ENCODE measurements around the gene PCDHGB6.

DNA sequence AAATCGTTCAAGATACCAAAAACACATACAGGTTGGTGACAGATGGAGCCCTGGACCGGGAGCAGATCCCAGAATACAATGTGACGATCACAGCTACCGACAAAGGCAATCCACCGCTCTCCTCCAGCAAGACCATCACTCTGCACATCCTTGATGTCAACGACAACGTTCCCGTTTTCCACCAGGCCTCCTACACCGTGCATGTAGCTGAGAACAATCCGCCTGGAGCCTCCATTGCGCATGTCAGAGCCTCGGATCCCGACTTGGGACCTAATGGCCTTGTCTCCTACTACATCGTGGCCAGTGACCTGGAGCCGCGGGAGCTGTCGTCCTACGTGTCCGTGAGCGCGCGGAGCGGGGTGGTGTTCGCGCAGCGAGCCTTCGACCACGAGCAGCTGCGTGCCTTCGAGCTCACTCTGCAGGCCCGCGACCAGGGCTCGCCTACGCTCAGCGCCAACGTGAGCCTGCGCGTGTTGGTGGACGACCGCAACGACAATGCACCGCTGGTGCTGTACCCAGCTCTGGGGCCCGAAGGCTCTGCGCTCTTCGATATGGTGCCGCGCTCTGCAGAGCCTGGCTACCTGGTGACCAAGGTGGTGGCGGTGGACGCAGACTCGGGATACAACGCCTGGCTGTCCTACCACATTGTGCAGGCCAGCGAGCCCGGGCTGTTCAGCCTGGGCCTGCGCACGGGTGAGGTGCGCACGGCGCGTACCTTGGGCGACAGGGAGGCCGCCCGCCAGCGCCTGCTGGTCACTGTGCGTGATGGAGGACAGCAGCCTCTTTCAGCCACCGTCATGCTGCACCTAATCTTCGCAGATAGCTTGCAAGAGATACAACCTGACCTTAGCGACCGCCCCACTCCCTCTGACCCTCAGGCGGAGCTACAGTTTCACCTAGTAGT is 36.0 kb upstream of the PCDHGB6 start:
- TF ChIP-seq, protein P1, sequence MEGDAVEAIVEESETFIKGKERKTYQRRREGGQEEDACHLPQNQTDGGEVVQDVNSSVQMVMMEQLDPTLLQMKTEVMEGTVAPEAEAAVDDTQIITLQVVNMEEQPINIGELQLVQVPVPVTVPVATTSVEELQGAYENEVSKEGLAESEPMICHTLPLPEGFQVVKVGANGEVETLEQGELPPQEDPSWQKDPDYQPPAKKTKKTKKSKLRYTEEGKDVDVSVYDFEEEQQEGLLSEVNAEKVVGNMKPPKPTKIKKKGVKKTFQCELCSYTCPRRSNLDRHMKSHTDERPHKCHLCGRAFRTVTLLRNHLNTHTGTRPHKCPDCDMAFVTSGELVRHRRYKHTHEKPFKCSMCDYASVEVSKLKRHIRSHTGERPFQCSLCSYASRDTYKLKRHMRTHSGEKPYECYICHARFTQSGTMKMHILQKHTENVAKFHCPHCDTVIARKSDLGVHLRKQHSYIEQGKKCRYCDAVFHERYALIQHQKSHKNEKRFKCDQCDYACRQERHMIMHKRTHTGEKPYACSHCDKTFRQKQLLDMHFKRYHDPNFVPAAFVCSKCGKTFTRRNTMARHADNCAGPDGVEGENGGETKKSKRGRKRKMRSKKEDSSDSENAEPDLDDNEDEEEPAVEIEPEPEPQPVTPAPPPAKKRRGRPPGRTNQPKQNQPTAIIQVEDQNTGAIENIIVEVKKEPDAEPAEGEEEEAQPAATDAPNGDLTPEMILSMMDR (tag by site-specific recombination; IDR thresholded peaks at IDR 0.05), result no peak
- TF ChIP-seq SP2 (tag by site-specific recombination; IDR thresholded peaks at IDR 0.05) (no peak), ZNF433 (tag by site-specific recombination; IDR thresholded peaks at IDR 0.05; ENCODE audit: low read depth) (no peak), ZNF560 (tag by site-specific recombination; IDR thresholded peaks at IDR 0.05; ENCODE audit: borderline replicate concordance) (no peak), ZNF843 (tag by site-specific recombination; IDR thresholded peaks at IDR 0.05) (no peak), ZNF629 (tag by site-specific recombination; IDR thresholded peaks at IDR 0.05) (no peak)
- TF ChIP-seq, protein P2, sequence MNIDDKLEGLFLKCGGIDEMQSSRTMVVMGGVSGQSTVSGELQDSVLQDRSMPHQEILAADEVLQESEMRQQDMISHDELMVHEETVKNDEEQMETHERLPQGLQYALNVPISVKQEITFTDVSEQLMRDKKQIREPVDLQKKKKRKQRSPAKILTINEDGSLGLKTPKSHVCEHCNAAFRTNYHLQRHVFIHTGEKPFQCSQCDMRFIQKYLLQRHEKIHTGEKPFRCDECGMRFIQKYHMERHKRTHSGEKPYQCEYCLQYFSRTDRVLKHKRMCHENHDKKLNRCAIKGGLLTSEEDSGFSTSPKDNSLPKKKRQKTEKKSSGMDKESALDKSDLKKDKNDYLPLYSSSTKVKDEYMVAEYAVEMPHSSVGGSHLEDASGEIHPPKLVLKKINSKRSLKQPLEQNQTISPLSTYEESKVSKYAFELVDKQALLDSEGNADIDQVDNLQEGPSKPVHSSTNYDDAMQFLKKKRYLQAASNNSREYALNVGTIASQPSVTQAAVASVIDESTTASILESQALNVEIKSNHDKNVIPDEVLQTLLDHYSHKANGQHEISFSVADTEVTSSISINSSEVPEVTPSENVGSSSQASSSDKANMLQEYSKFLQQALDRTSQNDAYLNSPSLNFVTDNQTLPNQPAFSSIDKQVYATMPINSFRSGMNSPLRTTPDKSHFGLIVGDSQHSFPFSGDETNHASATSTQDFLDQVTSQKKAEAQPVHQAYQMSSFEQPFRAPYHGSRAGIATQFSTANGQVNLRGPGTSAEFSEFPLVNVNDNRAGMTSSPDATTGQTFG (tag by site-specific recombination; IDR thresholded peaks at IDR 0.05; ENCODE audit: borderline replicate concordance), result no peak
